Retina (tissue), 1 donor: ENCODE results near the gene EEF2.
"Not testable (repeated sequence)": the region's sequence is repeated elsewhere in the genome, so short reads cannot be mapped to it uniquely, and the experiment has no call there.

Experiments used
- DNase-seq: peaks from one replicate; pipeline ENCODE4 v3.0.0-alpha.2; 2016

The EEF2 gene

DNA sequence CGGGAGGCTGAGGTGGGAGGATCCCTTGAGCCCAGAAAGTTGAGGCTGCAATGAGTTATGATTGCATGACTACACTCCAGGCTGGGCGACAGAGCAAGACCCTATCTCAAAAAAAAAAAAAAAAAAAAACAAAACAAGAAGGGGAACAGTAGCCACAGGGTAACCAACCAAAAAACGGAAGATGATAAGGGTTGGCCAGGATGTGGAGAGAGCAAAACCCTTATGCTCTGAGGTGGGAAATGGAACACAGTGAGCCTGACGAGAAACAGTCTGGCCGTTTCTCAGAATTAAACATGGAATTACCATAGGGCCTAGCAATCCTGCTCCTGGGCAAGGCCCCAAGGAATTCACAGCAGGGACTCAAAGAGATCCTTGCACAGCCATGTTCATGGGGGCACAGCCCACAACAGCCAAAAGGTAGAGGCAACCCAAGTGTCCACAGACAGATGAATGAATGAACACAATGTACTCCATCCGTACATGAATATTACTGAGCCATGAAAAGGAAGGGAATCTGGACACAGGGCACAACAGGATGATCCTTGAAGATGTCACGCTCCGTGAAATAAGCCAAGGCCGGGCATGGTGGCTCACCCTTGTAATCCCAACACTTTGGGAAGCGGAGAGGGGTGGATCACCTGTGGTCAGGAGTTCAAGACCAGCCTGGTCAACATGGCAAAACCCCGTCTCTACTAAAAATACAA, 41.1 kb downstream of the EEF2 start:
- DNase-seq = no peak

DNA sequence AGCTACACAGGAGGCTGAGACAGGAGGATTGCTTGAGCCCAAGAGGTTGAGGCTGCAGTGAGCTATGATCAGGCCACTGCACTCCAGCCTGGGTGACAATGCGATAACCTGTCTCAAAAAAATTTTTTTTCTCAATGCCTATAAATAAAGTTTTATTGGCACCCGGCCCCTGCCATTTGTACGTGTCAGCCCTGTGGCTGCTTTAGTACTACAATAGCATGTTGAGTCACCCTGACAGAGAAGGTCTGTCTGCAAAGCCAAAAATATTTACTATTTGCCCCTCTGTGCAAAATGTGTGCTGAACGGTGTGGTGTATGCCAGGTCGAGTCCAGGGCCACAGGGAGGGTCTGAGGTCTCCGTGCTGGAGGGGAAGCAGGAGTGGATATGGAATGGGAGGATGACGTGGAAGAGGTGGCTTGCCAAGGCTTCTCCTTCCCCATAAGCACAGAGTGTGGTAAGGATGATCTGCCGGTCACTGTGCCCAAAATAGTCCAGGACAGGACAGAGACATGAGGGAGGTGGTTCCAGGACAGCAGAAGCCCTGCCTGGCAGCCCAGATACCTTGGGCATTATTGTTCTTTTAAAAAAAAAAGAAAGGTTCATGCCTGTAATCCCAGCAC, 42.4 kb downstream of the EEF2 start:
- DNase-seq = no peak

DNA sequence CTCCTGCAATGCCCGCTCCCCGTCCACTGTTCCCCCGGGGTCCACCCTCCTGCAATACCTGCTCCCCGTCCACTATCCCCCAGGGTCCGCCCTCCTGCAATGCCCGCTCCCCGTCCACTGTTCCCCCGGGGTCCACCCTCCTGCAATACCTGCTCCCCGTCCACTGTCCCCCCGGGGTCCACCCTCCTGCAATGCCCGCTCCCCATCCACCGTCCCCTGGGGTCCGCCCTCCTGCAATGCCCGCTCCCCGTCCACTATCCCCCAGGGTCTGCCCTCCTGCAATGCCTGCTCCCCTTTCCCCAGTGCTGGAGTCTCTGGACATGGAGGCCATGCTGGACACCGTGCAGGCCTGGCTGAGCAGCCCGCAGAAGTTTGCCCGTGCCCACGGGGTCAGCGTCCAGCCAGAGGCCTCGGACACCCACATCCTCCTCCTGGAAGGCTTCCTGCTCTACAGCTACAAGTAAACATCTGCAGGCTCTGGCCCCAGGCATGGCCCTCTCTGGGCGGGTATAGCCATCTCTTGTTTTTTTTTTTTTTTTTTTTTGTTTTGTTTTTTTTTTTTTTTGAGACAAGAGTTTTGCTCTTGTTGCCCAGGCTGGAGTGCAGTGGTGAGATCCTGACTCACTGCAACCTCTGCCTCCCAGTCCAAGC, 46.8 kb downstream of the EEF2 start:
- DNase-seq = not testable (repeated sequence)

DNA sequence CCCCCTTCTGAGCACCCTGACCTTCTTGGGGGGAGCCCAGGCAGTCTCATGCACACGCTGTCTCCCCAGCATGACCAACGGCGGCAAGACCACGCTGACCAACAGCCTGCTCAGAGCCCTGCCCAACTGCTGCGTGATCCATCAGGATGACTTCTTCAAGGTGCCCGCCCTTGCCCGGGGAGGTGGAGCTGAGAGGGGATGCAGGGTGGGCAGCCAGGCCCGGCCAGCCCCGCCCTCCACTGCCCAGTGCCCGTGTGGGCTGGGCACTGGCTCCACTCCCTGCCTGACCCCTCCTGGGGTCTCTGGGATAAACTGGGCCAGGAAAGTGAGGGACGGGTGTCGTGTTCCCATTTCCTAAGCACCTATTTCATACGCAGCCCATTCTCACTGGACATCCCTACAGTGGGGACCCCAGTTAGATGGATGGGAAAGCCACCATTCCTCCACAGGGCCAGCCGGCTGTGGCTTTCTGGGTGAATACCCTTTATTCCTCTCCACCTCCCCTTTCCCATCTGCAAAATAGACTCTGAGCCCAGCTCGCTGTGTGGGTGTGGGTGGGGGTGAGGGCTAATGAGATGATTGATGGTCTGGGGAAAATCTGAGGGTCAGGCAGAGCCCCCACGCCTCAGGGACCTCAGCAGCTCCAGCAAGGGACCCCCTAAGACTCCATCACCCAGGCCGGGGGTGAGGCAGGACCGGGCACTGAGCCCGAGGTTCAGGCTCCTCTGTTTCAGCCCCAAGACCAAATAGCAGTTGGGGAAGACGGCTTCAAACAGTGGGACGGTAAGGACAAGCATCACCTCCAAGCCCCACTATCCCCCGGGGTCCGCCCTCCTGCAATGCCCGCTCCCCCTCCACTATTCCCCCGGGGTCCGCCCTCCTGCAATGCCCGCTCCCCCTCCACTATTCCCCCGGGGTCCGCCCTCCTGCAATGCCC, 48.5 kb downstream of the EEF2 start:
- DNase-seq = no peak

DNA sequence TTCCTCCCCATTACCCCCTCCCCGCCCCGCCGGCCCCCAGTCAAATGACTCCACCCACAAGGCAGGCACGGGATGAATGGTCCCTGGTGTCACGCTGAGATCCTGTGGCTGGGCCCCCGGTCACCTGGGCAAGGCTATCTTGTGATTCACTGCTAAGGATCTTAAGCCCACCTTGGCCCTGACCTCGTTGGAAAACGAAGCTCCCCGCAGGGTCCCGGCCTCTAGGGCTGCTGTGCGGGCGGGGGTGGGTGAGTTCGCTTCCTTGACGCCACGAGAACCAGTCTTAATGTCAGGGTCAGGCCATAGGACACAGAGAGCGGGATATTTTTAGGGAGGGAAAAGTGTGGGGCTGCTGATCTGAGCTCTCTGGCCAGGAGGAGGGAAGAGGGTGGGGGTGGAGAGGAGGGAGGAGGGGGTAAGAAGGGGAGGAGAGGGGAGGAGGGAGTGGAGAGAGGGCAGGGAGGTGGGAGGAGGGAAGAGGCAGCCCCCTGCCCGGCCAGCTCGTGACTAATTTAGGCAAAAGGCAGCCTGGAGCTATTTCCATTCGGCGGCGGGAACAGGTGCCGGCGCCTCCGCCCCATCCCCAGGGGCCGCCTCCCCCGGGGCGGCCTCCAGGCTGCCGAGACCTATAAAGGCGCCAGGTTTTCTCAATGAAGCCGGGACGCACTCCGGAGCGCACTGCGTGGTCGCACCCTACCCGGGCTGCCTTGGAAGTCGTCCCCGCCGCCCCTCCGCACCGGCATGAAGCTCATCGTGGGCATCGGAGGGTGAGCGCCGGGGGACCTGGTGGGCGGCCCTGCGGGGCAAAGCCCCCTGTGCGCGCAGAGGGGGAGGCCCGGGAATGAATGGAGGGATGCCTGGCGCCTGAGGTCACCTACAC, 52.1 kb downstream of the EEF2 start, which contains the start of gene NMRK2:
Gene NMRK2, plus strand, starts transcription at position 139 of the 880 bp plus-strand sequence. Its CDS starts 603 bp downstream, at position 742.
- peak; percentile 36 for DNase-seq

DNA sequence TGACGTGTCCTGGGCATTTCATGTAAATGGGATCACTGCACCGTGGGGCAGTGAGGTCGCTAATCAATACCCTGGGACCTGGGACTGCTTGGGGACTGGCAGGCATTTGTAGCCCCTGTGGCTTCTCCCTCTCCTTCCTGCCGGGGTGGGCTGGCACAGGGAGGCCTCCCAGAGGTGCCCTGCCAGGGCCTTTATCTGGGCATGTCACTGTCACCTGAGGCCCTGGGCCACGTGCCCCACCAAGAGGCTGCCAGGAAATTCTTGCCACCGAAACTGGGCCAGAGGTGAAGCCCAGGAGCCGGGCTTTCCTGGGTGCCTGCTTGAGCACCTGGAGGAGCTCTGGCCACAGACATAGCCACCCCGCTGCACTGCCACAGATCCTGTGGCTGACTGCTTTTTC, 54.2 kb downstream of the EEF2 start:
- no peak for DNase-seq
